ENCODE data around the gene YPEL2.

Gene YPEL2

DNA sequence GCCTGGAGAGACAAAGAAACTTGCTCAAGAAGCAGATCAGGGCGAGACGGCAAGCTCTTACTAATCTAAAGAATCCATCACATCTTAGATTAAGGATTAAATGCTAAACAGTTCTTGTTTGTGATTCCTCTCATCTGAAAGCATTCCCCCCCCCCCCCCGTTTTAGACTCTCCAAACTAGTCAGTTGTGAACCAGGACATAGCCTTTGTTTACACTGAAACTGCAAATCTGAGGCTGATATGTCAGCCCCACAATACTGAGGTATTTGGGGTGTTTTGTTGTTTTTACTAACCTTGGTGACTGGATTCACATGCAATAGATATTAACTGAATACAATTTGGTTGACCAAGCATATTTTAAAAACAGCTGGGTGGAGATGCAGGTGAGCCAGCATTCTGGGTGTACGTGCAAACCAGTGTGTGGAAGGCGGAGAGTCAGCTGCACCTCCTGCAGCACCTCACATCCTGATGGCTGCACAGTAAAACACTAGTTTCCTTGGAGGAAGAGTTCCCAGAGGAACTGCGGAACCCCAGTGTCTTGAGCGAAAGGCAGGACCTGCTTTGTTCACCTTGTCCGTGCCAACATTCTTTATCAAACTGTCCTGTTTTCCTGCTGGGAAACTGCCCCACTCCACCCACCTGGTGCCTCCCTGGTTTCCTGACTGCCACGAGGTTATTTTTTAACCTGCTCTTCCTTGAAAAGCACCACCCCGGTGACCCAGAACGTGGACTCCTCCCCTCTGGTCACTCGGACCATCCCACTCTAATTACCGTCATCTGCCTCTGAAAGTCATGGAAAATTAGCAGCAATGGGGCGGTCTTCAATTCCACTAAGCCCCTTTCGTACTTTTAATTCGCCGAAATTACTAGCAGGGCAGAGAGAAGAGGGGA, 1.2 kb upstream of the YPEL2 start:
- FAIRE-seq = no peak

DNA sequence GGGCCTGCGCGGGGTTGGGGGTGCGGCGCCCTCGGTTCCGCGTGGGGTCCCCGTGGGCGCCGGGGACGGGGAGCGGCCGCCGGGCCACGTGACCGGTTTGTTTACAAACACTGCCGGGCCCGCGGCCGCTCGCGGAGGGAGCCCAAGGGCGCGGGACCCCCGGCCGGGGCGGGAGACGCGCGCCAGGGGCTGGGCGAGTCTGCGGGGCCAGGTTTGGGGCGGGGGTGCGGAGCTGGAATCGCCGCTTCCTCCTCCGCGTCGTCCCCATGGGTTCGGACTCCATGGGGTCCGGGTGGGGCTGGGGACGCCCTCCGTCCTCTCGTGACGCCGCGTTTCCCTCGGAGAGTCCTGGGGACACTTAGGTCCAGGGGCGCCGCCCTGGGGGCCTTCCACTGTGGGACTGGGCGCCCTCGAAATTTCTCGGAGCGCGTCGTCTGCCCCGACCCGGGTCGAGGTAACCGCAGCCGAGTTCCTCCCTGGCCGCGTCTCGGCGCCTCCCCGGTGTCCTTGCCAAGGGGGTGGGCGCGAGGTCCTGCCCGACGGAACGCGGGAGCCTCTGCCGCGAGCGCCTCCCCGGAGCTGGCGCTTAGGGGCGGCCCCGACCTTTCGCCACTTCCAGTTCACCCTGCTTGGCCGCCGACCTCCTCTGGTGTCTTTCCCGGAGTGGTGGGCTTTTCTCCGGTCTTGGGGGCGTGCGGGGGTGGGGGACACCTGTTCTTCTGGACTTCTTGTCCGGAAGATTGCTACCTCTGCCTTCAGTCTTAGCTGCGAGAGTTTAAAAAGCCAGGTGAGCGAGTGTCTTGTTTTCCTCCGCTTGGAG, 684 bp downstream of the YPEL2 start:
- no peak for FAIRE-seq

DNA sequence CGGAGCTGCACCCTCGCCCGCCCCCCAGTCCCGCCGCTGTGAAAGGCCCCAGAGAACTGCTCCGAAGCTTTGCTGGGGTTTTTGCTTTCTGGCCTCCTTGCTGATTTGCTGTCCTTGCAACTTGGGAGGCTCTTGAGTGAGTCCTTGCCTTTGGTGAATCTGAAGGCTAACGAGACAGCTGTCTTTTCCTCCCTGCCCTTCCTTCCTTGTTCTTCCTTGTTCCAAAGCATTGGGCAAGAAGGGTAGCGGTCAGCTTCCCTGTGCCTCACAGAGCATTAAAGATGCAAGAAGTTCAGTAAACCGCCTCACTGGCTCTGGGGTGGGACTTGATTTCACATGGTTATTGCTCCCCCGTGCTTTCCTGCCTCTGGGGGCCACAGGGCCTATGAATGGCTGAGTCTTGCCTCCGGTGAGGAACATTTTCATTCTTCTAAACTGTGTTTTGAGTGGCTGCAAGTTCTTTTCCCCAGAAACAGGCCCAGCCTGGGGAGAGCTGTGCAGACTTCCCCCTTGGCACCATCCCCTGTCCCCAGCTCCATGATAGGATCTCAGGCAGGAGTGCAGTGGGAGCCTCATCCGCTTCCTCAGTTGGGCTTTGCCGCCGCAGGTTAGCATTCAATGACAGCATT, 1.4 kb downstream of the YPEL2 start:
- FAIRE-seq = no peak

GRCh38 chr17:59333836-59334235, 2.4 kb downstream of the YPEL2 start:
- FAIRE-seq = no peak

GRCh38 chr17:59335685-59336084, 4.2 kb downstream of the YPEL2 start:
- FAIRE-seq = no peak

DNA sequence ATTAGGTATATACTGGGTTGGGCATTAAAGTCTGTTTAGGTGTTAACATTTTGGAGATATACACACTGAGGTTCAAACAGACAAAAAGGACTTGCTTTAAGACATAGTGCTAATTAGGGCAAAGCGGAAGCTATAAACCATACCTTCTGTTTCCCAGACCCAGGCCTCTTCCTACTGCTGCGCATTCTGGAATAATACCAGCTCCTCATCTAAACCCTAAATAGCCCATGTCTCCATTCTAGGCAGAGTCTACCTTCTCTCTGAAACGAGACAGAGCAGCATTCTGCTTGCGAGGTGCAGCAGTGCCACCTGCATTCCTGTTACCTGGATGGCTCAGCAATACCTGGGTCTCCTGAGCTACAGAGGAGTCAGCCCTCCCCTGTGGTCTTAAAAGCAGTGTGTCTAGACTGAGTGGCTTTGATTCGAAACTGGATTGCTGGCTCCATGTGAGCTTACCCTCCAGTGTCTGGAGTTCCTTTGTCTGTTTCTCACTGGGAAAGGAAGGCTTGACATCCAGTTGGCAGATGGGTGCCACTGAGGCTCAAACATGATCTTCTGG, 6.4 kb downstream of the YPEL2 start:
- no peak for FAIRE-seq

DNA sequence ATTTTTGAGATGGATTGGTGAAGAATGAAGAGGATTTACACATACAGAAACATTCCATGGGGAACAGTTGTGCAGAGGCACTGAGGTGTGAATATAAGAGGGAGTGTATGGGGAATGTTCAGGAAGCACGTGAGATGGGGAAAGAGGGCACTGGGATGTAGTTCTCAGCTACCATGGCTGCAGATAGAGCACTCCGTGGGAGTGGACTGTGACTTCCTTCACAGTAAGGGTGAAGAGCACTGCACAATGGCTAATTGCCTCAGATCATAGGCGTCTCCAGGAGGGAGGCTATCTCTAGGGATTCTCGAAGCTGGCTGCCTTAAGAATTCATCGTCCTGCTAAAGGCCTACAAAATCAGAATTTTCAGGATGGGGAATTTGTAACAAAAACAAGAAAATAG, 7.0 kb downstream of the YPEL2 start:
- no peak for FAIRE-seq

- FAIRE-seq = no peak
These were observed 10.5 kb downstream of the YPEL2 start for GRCh38 chr17:59341922-59342321.

- FAIRE-seq = no peak
These were observed 11.3 kb downstream of the YPEL2 start for GRCh38 chr17:59342681-59343131.

DNA sequence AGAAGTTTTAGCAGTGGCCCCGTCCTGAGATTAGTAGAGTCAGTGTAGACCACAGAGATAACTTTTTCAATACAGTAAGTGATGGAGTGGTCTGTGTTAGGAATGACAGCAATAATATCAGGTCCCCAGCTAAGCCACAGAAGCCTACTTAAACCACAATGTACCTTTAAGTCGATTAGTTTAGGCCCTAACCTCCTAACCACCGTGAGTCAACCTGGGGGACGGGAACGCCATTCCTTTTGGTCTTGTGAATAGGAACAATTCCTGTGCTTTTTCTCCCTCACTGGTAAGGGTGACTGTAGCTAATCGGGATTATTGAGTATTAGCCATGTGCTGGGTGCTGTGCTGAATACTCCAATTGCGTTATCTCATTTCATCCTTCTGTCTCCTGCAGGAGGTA, 14.0 kb downstream of the YPEL2 start:
- FAIRE-seq = no peak

- no peak for FAIRE-seq
These were observed 14.9 kb downstream of the YPEL2 start for GRCh38 chr17:59346341-59346740.

DNA sequence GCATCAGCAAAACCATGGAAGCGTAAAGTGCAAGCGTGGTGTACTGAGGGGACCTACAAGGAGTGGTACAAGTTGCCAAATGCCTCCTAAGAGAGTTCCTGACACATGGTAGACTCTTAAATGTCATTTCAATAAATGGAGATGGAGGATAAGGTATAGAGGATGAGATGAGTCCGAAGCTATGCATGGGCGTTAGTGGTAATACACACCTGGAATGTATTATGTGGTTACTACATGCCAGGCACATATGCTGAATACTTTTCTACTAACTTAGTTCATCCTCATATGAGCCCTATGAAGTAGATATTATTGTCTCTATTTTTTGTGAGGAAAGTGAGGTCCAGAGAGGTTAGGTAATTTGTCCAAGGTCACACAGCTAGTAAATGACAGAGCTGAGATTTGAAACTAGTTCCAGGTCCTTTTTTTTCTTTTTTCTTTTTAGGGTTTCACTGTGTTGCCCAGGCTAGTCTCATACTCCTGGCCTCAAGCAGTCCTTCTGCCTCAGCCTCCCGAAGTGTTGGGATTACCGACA, 15.5 kb downstream of the YPEL2 start:
- FAIRE-seq = no peak

DNA sequence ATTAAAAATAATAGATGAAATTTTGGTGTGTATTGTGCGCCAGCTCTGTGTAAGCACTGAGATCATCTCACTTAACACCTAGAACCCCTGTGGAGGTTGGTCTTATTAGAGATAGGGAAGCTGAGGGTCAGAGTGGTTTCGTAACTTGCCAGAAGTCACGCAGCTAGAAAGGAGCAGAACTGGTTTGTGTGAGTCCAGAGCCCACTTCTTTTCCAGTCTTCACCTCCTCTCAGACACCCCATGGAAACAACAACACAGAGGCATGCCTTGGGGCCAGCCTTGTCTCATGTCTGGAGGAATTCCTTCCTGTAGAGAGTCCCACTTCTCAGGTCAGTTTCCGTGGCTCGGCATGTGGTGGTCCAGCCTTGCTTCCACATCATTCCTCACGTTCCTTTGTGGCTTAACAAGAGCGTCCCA, 16.5 kb downstream of the YPEL2 start:
- FAIRE-seq = no peak

DNA sequence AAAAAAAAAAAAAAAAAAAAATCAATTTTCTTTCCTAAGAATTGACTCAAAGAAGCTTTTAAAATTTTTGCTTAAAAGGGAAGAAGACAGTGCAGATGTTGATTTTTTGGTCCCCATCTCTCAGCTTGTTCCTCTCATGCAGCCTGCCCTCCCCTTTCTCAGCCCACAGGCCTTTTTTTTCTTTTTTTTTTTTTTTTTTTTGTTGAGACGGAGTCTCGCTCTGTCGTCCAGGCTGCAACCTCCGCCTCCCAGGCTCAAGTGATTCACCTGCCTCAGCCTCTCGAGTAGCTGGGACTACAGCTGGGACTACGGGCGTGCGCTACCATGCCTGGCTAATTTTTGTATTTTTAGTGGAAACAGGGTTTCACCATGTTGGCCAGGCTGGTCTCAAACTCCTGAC, 17.7 kb downstream of the YPEL2 start:
- no peak for FAIRE-seq

DNA sequence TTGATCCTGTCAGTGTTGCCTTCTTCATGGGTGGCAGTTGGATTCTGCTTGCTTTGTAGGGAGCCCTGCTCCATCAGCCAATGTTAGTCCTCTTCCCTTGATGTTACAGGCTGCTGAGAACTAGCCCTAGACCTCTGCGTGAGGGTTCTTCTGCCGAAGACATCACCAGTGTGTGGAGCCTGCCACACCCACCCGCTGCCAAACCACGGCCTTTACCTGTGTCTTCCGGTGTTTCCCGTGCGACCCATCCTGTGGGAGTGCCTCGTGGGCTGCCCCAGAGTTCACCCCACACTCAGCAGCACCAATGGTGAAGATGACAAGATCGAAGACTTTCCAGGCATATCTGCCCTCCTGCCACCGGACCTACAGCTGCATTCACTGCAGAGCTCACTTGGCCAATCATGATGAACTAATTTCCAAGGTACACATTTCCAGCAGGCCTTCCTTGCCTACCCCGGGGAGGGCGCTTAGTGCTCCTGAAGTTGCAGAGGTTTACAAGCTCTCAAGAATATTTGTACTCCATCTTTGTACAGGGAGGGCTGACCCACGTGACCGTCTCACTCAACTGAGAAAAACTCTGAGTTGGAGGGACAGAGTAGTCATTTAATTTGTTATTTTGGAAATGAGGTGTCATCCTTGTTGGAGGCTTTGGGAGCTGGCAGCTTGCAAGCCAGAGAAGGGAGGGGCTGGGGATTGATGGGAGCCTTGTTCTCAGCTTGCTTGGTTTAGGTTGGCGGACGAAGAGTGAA, 21.8 kb downstream of the YPEL2 start:
- FAIRE-seq = no peak

- no peak for FAIRE-seq
These were observed 22.7 kb downstream of the YPEL2 start for GRCh38 chr17:59353936-59354755.

- no peak for FAIRE-seq
These were observed 23.7 kb downstream of the YPEL2 start for GRCh38 chr17:59355030-59355701.

DNA sequence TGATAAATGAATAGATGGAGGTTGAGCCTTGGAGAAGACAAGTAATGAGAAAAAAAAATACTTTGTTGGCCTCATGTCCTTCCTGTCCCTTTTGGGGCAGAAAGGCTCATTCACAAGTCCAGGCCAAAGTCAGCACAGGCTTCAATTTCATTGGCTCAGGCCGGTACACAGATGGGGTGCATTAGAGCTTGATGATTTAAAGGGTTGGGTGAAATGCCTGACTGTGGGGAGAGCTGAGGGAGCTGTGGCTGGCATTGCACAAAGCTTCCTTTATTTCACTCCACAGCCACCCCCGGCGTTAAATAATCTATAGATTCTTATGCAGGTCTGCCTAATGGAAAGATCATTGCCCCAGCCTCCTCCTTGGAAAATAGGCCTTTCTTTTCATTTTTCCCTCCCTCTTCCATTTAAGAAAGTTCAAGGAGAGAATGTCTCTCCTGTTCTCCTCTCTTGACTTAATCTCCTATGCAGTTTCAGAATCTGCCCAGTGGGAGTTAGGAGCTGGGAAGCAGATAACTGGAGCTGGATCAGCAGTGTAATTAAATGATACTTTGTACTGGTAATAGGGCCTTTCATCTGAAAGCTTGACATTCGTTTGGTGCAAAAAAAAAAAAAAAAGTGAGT, 24.4 kb downstream of the YPEL2 start:
- no peak for FAIRE-seq

- FAIRE-seq = no peak
These were observed 25.2 kb downstream of the YPEL2 start for GRCh38 chr17:59356543-59357218.

Data from A204.1 (cell line).